Transverse colon (tissue), 4 donors: ENCODE results near the gene TCOF1. TPM values are rescaled to one million over a fixed set of nuclear protein-coding genes. Genes with fewer than 3 reads are reported as not detected.

ENCODE experiments used
- DNase-seq: peaks from one replicate; pipeline ENCODE4 v3.0.0-alpha.2; 2019
- H3K27ac ChIP-seq, 4 donors: fragments of 200-600 bp; sonication (generic); 2 replicates each; pipeline ENCODE4 v1.5.1; 2016 to 2018; ENCODE audit warnings: inconsistent platforms in 4 of 4
- H3K27me3 ChIP-seq: fragments of 200-600 bp; sonication (generic); 2 replicates; pipeline ENCODE4 v1.5.1; 2017; ENCODE audit warnings: inconsistent platforms
- H3K36me3 ChIP-seq, 4 donors: fragments of 200-600 bp; sonication (generic); 2 replicates each; pipeline ENCODE4 v1.5.1; 2017 to 2019; ENCODE audit warnings: inconsistent platforms in 4 of 4
- H3K4me1 ChIP-seq, 4 donors: fragments of 200-600 bp; sonication (generic); 2 replicates each; pipeline ENCODE4 v1.5.1; 2017 to 2020; ENCODE audit warnings: inconsistent platforms in 4 of 4
- H3K4me3 ChIP-seq, 4 donors: fragments of 200-600 bp; sonication (generic); 1 replicate in 1 of 4; 2 replicates in 3 of 4; pipeline versions ENCODE4 v1.5.1 to v1.6.1; 2017 to 2019; ENCODE audit warnings: inconsistent platforms in 4 of 4
- H3K9me3 ChIP-seq, 2 donors: fragments of 200-600 bp; sonication (generic); 2 replicates each; pipeline ENCODE4 v1.5.1; 2017 to 2019; ENCODE audit warnings: inconsistent platforms in 2 of 2
- CTCF ChIP-seq, 5 experiments: fragments of 200-600 bp in 3 of 5; fragments of 450-650 bp in 2 of 5; sonication (generic) in 3 of 5; IDR thresholded peaks; 1 replicate in 2 of 5; 2 replicates in 3 of 5; pipeline ENCODE4 v1.5.1; 2016 to 2017; ENCODE audit warnings: antibody characterized with exemption in 5 of 5, inconsistent platforms in 3 of 5, mild to moderate bottlenecking in 2 of 5, moderate library complexity in 1 of 5
- EP300 ChIP-seq: sonication (generic); formaldehyde crosslinking; IDR thresholded peaks from one replicate; pipeline ENCODE4 v1.6.1; 2017; ENCODE audit warnings: antibody characterized with exemption, low read depth
- POLR2A ChIP-seq: fragments of 450-650 bp; IDR thresholded peaks from one replicate; pipeline ENCODE4 v1.6.1; 2016; ENCODE audit warnings: antibody characterized with exemption, mild to moderate bottlenecking, moderate library complexity
- POLR2AphosphoS5 ChIP-seq, 3 donors: sonication (generic); formaldehyde crosslinking; IDR thresholded peaks; one replicate each; pipeline ENCODE4 v1.6.1; 2016; ENCODE audit warnings: antibody characterized with exemption in 3 of 3
- WGBS, 2 donors: methylation state at CpG; one replicate each; pipeline ENCODE4 v1.1.5; 2018; ENCODE audit warnings: low coverage in 1 of 2; 5-methylcytosine and 5-hydroxymethylcytosine counted together
- in situ Hi-C, 4 donors: fragments of 200-750 bp; cut with MboI; loops; one replicate each; pipeline versions ENCODE4 v1.15.0 to v1.15.1; 2017; ENCODE audit warnings: low sequenced_read_pairs in 3 of 4, low pct_ligation_motif_present in 1 of 4, low pct_unique_long_range_greater_than_20kb in 1 of 4
- intact Hi-C: fragments of 100-400 bp; cut with DNase I; formaldehyde crosslinking; loops from one replicate; pipeline ENCODE4 v1.15.1; 2023; ENCODE audit warnings: low total_unique reads
- total RNA-seq, 4 donors: library from RNA; depleted of rRNA; stranded (reverse); fragments of >200 nt; gene quantifications; one replicate each; pipeline ENCODE4 v1.1.0, GENCODE V29; 2016

Gene TCOF1
- total RNA-seq, 4 donors from 2014 or later, result 12.0 to 87.2 (median 31.3) TPM

DNA sequence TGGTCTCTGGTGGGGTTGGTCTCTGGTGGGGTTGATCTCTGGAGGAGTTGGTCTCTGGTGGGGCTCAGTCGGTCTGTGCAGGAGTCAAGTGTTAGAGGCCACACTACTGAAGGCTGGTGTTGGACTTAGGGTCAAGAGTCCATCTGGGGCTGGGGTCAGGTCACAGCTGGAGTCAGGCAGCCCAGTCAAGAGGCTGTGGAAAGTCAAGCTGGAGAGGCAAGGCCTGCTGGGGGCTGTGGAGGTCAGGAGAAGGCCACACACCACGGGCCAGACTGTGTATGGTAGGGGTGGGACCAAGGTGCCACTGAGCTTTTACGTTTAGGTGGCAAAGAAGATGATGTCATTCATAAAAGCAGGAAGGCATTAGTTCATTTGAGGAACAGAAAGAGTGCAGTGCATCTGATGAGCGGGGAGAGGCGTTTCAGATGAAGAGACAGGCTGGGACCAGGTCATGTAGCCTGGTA, 71.9 kb downstream of the TCOF1 start:
- no peak overlapping the region for H3K4me3 ChIP-seq
- in situ Hi-C loops (loop anchor here (25.0 kb wide), 3 partner anchors 167 to 292 kb away; partner anchors contain the start of genes CDX1 (in 2 of the 4) and PDGFRB (in 2 of the 4)), intact Hi-C loops (no loop called here)
- TF ChIP-seq POLR2A (no peak), CTCF (IDR thresholded peaks at IDR 0.05) (no peak), POLR2AphosphoS5 (IDR thresholded peaks at IDR 0.05) (no peak), EP300 (no peak)
- no peaks in the 10 kb centered on the region for H3K9me3 ChIP-seq
- peaks cover 0 to 12% (median 10%) of the 10 kb centered on the region in 4 donors for H3K4me1 ChIP-seq
- no peaks in the 10 kb centered on the region for H3K27me3 ChIP-seq
- DNase-seq, result no peak
- no peak overlapping the region for H3K27ac ChIP-seq
- WGBS, 2 donors, result 73 to 82% methylated on average over 4 to 5 of the region's 5 CpGs
- H3K36me3 ChIP-seq, result no peaks in the 10 kb centered on the region

DNA sequence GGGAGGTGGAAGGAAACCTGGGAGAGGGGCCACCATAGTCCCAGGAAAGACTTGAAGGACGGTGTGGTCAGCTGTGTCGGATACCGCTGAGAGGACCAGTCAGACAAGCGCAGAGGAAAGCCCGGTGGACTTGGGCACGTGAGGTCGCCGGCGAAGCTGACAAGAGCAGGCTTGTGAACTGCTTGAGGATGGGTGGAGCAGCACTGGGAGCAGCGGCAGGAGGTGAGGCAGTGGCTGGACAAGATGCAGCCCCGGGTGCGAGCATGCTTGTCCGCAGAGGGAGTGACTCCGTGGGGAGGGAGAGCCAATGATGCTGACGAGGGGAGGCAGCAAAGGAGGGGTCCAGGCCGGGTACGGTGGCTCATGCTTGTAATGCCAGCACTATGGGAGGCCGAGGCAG, 73.6 kb downstream of the TCOF1 start:
- no peaks in the 10 kb centered on the region for H3K36me3 ChIP-seq
- no peak overlapping the region for H3K27ac ChIP-seq
- H3K4me3 ChIP-seq, result no peak overlapping the region
- TF ChIP-seq EP300, result no peak
- TF ChIP-seq POLR2A, result no peak
- TF ChIP-seq CTCF (IDR thresholded peaks at IDR 0.05), result no peak
- H3K9me3 ChIP-seq, result no peaks in the 10 kb centered on the region
- no peak for DNase-seq
- H3K27me3 ChIP-seq, result no peaks in the 10 kb centered on the region
- 87 to 100% methylated on average over 2 to 18 of the region's 18 CpGs for WGBS, 2 donors
- intact Hi-C loops, result no loop called here
- in situ Hi-C loops, result loop anchor here (25.0 kb wide), 3 partner anchors 169 to 294 kb away; partner anchors contain the start of genes CDX1 (in 2 of the 4) and PDGFRB (in 2 of the 4)
- H3K4me1 ChIP-seq, result peaks cover 0 to 13% (median 10%) of the 10 kb centered on the region in 4 donors

DNA sequence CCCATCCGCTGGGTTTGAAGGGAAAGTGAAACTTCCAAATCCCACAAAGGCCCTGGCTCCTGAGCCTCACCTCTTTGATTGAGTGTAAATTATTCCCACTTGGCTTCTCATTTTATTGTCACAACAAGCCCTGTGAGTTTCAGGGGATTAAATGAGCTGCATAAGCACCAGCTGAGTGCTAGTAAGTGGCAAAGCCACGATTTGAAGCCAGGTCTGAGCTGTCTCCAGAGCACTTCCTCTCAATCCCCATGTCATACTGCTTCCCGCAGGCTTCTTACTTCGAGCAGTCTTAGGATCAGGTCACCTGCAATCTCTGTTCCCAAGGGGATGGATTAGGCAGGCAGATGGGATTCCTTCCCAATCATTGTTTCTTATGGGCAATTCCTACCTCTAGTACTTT, 74.1 kb downstream of the TCOF1 start:
- in situ Hi-C loops, result loop anchor here (25.0 kb wide), 3 partner anchors 169 to 294 kb away; partner anchors contain the start of genes CDX1 (in 2 of the 4) and PDGFRB (in 2 of the 4)
- TF ChIP-seq POLR2A (no peak), CTCF (IDR thresholded peaks at IDR 0.05) (no peak)
- 66% methylated on average over 4 of the region's 4 CpGs; no CpG with 5 or more reads in 1 of the 2 donors for WGBS, 2 donors
- DNase-seq, result no peak
- Histone ChIP-seq H3K27ac (no peak overlapping the region), H3K27me3 (no peaks in the 10 kb centered on the region), H3K4me3 (no peak overlapping the region), H3K9me3 (no peaks in the 10 kb centered on the region), H3K36me3 (no peaks in the 10 kb centered on the region), H3K4me1 (peaks cover 0 to 13% (median 10%) of the 10 kb centered on the region in 4 donors)
- intact Hi-C loops, result no loop called here

- Histone ChIP-seq H3K27me3 (no peaks in the 10 kb centered on the region), H3K4me3 (no peak overlapping the region), H3K36me3 (no peaks in the 10 kb centered on the region), H3K27ac (no peak overlapping the region), H3K4me1 (peaks cover 0 to 2% (median 0%) of the 10 kb centered on the region in 4 donors), H3K9me3 (no peaks in the 10 kb centered on the region)
- WGBS, 2 donors, result 73% methylated on average over 6 of the region's 6 CpGs; no CpG with 5 or more reads in 1 of the 2 donors
- intact Hi-C loops, result no loop called here
- TF ChIP-seq POLR2AphosphoS5 (IDR thresholded peaks at IDR 0.05) (no peak), POLR2A (no peak), EP300 (no peak), CTCF (IDR thresholded peaks at IDR 0.05) (no peak)
- in situ Hi-C loops, result loop anchor here (25.0 kb wide), 3 partner anchors 172 to 297 kb away; partner anchors contain the start of genes CDX1 (in 2 of the 4) and PDGFRB (in 2 of the 4)
- DNase-seq, result no peak
These were observed 77.0 kb downstream of the TCOF1 start for GRCh38 chr5:150434464-150434863.
